Uterus (tissue), 4 donors: ENCODE results near the gene SSH2. TPM values are rescaled to one million over a fixed set of nuclear protein-coding genes. Genes with fewer than 3 reads are reported as not detected.

Source experiments
- DNase-seq, 2 donors: peaks; one replicate each; pipeline ENCODE4 v3.0.0-alpha.2; 2019 to 2020
- H3K27ac ChIP-seq, 2 donors: fragments of 200-600 bp; sonication (generic); 1 replicate in 1 of 2; 2 replicates in 1 of 2; pipeline ENCODE4 v1.5.1; 2016 to 2018
- H3K27me3 ChIP-seq, 2 donors: fragments of 200-600 bp; sonication (generic); one replicate each; pipeline ENCODE4 v1.5.1; 2018 to 2019; ENCODE audit warnings: control low read depth in 1 of 2
- H3K36me3 ChIP-seq, 2 donors: fragments of 200-600 bp; sonication (generic); one replicate each; pipeline ENCODE4 v1.5.1; 2019; ENCODE audit warnings: control low read depth in 1 of 2
- H3K4me1 ChIP-seq, 2 donors: fragments of 200-600 bp; sonication (generic); one replicate each; pipeline ENCODE4 v1.5.1; 2018 to 2019; ENCODE audit warnings: control low read depth in 1 of 2
- H3K4me3 ChIP-seq, 2 donors: fragments of 200-600 bp; sonication (generic); 1 replicate in 1 of 2; 2 replicates in 1 of 2; pipeline ENCODE4 v1.5.1; 2018 to 2019; ENCODE audit warnings: mild to moderate bottlenecking in 1 of 2
- H3K9me3 ChIP-seq, 2 donors: fragments of 200-600 bp; sonication (generic); one replicate each; pipeline ENCODE4 v1.5.1; 2019; ENCODE audit warnings: control low read depth in 1 of 2
- POLR2A ChIP-seq, 2 donors: fragments of 450-650 bp; IDR thresholded peaks; one replicate each; pipeline ENCODE4 v1.6.1; 2016; ENCODE audit warnings: antibody characterized with exemption in 2 of 2, mild to moderate bottlenecking in 1 of 2, moderate library complexity in 1 of 2
- intact Hi-C: fragments of 100-400 bp; cut with DNase I; formaldehyde crosslinking; loops from one replicate; pipeline ENCODE4 v1.15.1; 2023; ENCODE audit warnings: low total_unique reads
- total RNA-seq, 4 donors: library from RNA; depleted of rRNA in 3 of 4; stranded (reverse); fragments of >200 nt in 3 of 4; gene quantifications; one replicate each; pipeline versions ENCODE4 v1.1.0 to v1.2.4, GENCODE V29; 2014 to 2023
- TF ChIP-seq, protein P1 (sequence below), 4 experiments: fragments of 200-600 bp in 2 of 4; fragments of 450-650 bp in 2 of 4; sonication (generic) in 2 of 4; IDR thresholded peaks; one replicate each; pipeline ENCODE4 v1.5.1; 2016 to 2019; ENCODE audit warnings: antibody characterized with exemption in 4 of 4, mild to moderate bottlenecking in 2 of 4, moderate library complexity in 1 of 4
- donor health status: DM: yes; HTN: yes; CAD: no.

SSH2 gene
- total RNA-seq, 4 donors from 2014 or later = 6.9 to 36.9 (median 11.5) TPM

- TF ChIP-seq, protein P1, sequence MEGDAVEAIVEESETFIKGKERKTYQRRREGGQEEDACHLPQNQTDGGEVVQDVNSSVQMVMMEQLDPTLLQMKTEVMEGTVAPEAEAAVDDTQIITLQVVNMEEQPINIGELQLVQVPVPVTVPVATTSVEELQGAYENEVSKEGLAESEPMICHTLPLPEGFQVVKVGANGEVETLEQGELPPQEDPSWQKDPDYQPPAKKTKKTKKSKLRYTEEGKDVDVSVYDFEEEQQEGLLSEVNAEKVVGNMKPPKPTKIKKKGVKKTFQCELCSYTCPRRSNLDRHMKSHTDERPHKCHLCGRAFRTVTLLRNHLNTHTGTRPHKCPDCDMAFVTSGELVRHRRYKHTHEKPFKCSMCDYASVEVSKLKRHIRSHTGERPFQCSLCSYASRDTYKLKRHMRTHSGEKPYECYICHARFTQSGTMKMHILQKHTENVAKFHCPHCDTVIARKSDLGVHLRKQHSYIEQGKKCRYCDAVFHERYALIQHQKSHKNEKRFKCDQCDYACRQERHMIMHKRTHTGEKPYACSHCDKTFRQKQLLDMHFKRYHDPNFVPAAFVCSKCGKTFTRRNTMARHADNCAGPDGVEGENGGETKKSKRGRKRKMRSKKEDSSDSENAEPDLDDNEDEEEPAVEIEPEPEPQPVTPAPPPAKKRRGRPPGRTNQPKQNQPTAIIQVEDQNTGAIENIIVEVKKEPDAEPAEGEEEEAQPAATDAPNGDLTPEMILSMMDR (IDR thresholded peaks at IDR 0.05) = no peak
- TF ChIP-seq POLR2A (IDR thresholded peaks at IDR 0.05) = no peak
- H3K4me1 ChIP-seq = no peaks in the 10 kb centered on the region
- no peaks in the 10 kb centered on the region for H3K9me3 ChIP-seq
- DNase-seq = no peak
- H3K36me3 ChIP-seq = no peaks in the 10 kb centered on the region
- no peak overlapping the region for H3K4me3 ChIP-seq
- H3K27me3 ChIP-seq = no peaks in the 10 kb centered on the region
- H3K27ac ChIP-seq = no peak overlapping the region
- intact Hi-C loops = no loop called here
These were observed 127.8 kb downstream of the SSH2 start for GRCh38 chr17:29802246-29802645.

- Histone ChIP-seq H3K4me1 (no peaks in the 10 kb centered on the region), H3K27ac (no peak overlapping the region), H3K9me3 (no peaks in the 10 kb centered on the region), H3K27me3 (no peaks in the 10 kb centered on the region), H3K36me3 (no peaks in the 10 kb centered on the region), H3K4me3 (no peak overlapping the region)
- intact Hi-C loops = no loop called here
- no peak for TF ChIP-seq POLR2A (IDR thresholded peaks at IDR 0.05)
- TF ChIP-seq, protein P1 (IDR thresholded peaks at IDR 0.05) = no peak
- no peak for DNase-seq
These were observed 129.6 kb downstream of the SSH2 start for GRCh38 chr17:29800457-29800856.

- intact Hi-C loops = no loop called here
- TF ChIP-seq, protein P1 (IDR thresholded peaks at IDR 0.05) = no peak
- TF ChIP-seq POLR2A (IDR thresholded peaks at IDR 0.05) = no peak
- no peaks in the 10 kb centered on the region for H3K9me3 ChIP-seq
- no peaks in the 10 kb centered on the region for H3K36me3 ChIP-seq
- H3K4me3 ChIP-seq = no peak overlapping the region
- no peaks in the 10 kb centered on the region for H3K4me1 ChIP-seq
- H3K27me3 ChIP-seq = no peaks in the 10 kb centered on the region
- no peak overlapping the region for H3K27ac ChIP-seq
- no peak for DNase-seq
These were observed 133.4 kb downstream of the SSH2 start for GRCh38 chr17:29796652-29797051.

- Histone ChIP-seq H3K4me1 (no peaks in the 10 kb centered on the region), H3K4me3 (no peak overlapping the region), H3K9me3 (no peaks in the 10 kb centered on the region), H3K36me3 (no peaks in the 10 kb centered on the region), H3K27me3 (no peaks in the 10 kb centered on the region), H3K27ac (no peak overlapping the region)
- TF ChIP-seq, protein P1 (IDR thresholded peaks at IDR 0.05) = no peak
- DNase-seq = no peak
- intact Hi-C loops = no loop called here
These were observed 136.5 kb downstream of the SSH2 start for GRCh38 chr17:29793501-29793900.

GRCh38 chr17:29791336-29792080 is 138.5 kb downstream of the SSH2 start:
- Histone ChIP-seq H3K9me3 (no peaks in the 10 kb centered on the region), H3K27ac (no peak overlapping the region), H3K27me3 (no peaks in the 10 kb centered on the region), H3K4me1 (no peaks in the 10 kb centered on the region), H3K36me3 (no peaks in the 10 kb centered on the region), H3K4me3 (no peak overlapping the region)
- TF ChIP-seq, protein P1 (IDR thresholded peaks at IDR 0.05) = no peak
- no peak for TF ChIP-seq POLR2A (IDR thresholded peaks at IDR 0.05)
- intact Hi-C loops = no loop called here
- no peak for DNase-seq
